Smooth muscle cell (in vitro differentiated cells): ENCODE results near the gene UBTD1. TPM values are rescaled to one million over a fixed set of nuclear protein-coding genes. Genes with fewer than 3 reads are reported as not detected.

Source experiments
- DNase-seq: peaks from one replicate; lab custom pipeline; 2025; ENCODE audit not compliant: unreplicated experiment; lab: John Stamatoyannopoulos, UW
- H2AFZ ChIP-seq: fragments of 200-600 bp; sonication (generic); 2 replicates; pipeline ENCODE4 v1.6.0; 2016; ENCODE audit warnings: antibody characterized with exemption, low read depth, mild to moderate bottlenecking
- H3F3A ChIP-seq: fragments of 200-600 bp; sonication (generic); 2 replicates; pipeline ENCODE4 v1.6.0; 2017; ENCODE audit warnings: antibody characterized with exemption, low read depth
- H3K27ac ChIP-seq: fragments of 200-600 bp; sonication (generic); 2 replicates; pipeline ENCODE4 v1.5.1; 2016; ENCODE audit warnings: low read depth, mild to moderate bottlenecking
- H3K27me3 ChIP-seq: fragments of 200-600 bp; sonication (generic); 2 replicates; pipeline ENCODE4 v1.6.1; 2016; ENCODE audit warnings: low read depth, mild to moderate bottlenecking
- H3K36me3 ChIP-seq: fragments of 200-600 bp; sonication (generic); 2 replicates; pipeline ENCODE4 v1.5.1; 2016; ENCODE audit warnings: low read depth
- H3K4me1 ChIP-seq: fragments of 200-600 bp; sonication (generic); 2 replicates; pipeline ENCODE4 v1.5.1; 2016; ENCODE audit warnings: low read depth
- H3K4me2 ChIP-seq: fragments of 200-600 bp; sonication (generic); 2 replicates; pipeline ENCODE4 v1.6.0; 2016; ENCODE audit warnings: mild to moderate bottlenecking
- H3K4me3 ChIP-seq: fragments of 200-600 bp; sonication (generic); 2 replicates; pipeline ENCODE4 v1.5.1; 2016; ENCODE audit warnings: mild to moderate bottlenecking
- H3K79me2 ChIP-seq: fragments of 200-600 bp; sonication (generic); 2 replicates; pipeline ENCODE4 v1.6.0; 2016; ENCODE audit warnings: low read depth, mild to moderate bottlenecking
- H3K9ac ChIP-seq: fragments of 200-600 bp; sonication (generic); 2 replicates; pipeline ENCODE4 v1.6.0; 2016; ENCODE audit warnings: low read depth
- H3K9me3 ChIP-seq: fragments of 200-600 bp; sonication (generic); replicated peaks from 2 replicates; pipeline ENCODE4 v1.5.1; 2016; ENCODE audit warnings: low read depth
- H4K20me1 ChIP-seq: fragments of 200-600 bp; sonication (generic); 2 replicates; pipeline ENCODE4 v1.6.0; 2016; ENCODE audit warnings: low read depth
- CTCF ChIP-seq: fragments of 200-600 bp; sonication (generic); IDR thresholded peaks from 2 replicates; pipeline ENCODE4 v1.5.1; 2017; ENCODE audit warnings: borderline replicate concordance, mild to moderate bottlenecking, antibody characterized with exemption; ENCODE audit not compliant: insufficient read depth, poor library complexity, severe bottlenecking
- WGBS: methylation state at CpG from one replicate; pipeline ENCODE4 v1.1.7; 2016; ENCODE audit warnings: low lambda C conversion rate; 5-methylcytosine and 5-hydroxymethylcytosine counted together
- polyA plus RNA-seq: library from polyadenylated mRNA; unstranded; fragments of >200 nt; fragmentation: Nextera tagmentation; extraction: Ambion mirVana; gene quantifications from 2 replicates; pipeline ENCODE4 v1.2.1, GENCODE V29; 2016
- total RNA-seq: library from RNA; depleted of rRNA; stranded (reverse); fragments of >200 nt; gene quantifications from 2 replicates; pipeline ENCODE4 v1.2.3, GENCODE V29; 2014

Gene UBTD1
- total and polyA plus RNA-seq, 2 experiments from 2014 or later = 26.5 to 59.9 TPM

- peaks cover 100% of the 10 kb centered on the region for H4K20me1 ChIP-seq
These were observed 15.6 kb downstream of the UBTD1 start for GRCh38 chr10:97514344-97514743.

GRCh38 chr10:97515271-97515978 is 16.7 kb downstream of the UBTD1 start:
- H3K27me3 ChIP-seq = no peaks in the 10 kb centered on the region
- no peak overlapping the region for H3K27ac ChIP-seq
- H3K4me1 ChIP-seq = peaks cover 15% of the 10 kb centered on the region
- TF ChIP-seq CTCF = no peak
- no peak overlapping the region for H3K9ac ChIP-seq
- H3K36me3 ChIP-seq = no peaks in the 10 kb centered on the region
- no peak overlapping the region for H3K4me3 ChIP-seq
- no peak overlapping the region for H2AFZ ChIP-seq
- H3K4me2 ChIP-seq = no peak overlapping the region
- WGBS = 63% methylated on average over 10 of the region's 10 CpGs
- H3K79me2 ChIP-seq = peaks cover 92% of the 10 kb centered on the region
- peaks cover 100% of the 10 kb centered on the region for H4K20me1 ChIP-seq
- no peaks in the 10 kb centered on the region for H3K9me3 ChIP-seq
- no peak for DNase-seq
- peaks cover 7% of the 10 kb centered on the region for H3F3A ChIP-seq

More at GRCh38 chr10:97514344-97514743, 15.6 kb downstream of the UBTD1 start:
- peaks cover 91% of the 10 kb centered on the region for H3K79me2 ChIP-seq
- no peak overlapping the region for H3K4me3 ChIP-seq
- no peaks in the 10 kb centered on the region for H3K27me3 ChIP-seq
- DNase-seq = no peak
- H3K27ac ChIP-seq = no peak overlapping the region
- TF ChIP-seq CTCF = no peak
- H3K9ac ChIP-seq = no peak overlapping the region
- H2AFZ ChIP-seq = no peak overlapping the region
- no peak overlapping the region for H3K4me2 ChIP-seq
- H3K4me1 ChIP-seq = peaks cover 14% of the 10 kb centered on the region
- no peaks in the 10 kb centered on the region for H3K36me3 ChIP-seq
- WGBS = 74% methylated on average over 10 of the region's 10 CpGs
- peaks cover 7% of the 10 kb centered on the region for H3F3A ChIP-seq
- H3K9me3 ChIP-seq = no peaks in the 10 kb centered on the region

GRCh38 chr10:97517096-97517750 is 18.5 kb downstream of the UBTD1 start:
- H3K9ac ChIP-seq = no peak overlapping the region
- no peak overlapping the region for H3K27ac ChIP-seq
- WGBS = 94% methylated on average over 15 of the region's 15 CpGs
- H3K4me3 ChIP-seq = no peak overlapping the region
- peaks cover 7% of the 10 kb centered on the region for H3F3A ChIP-seq
- no peak for DNase-seq
- H2AFZ ChIP-seq = no peak overlapping the region
- no peaks in the 10 kb centered on the region for H3K36me3 ChIP-seq
- peaks cover 90% of the 10 kb centered on the region for H3K79me2 ChIP-seq
- peaks cover 15% of the 10 kb centered on the region for H3K4me1 ChIP-seq
- H4K20me1 ChIP-seq = peaks cover 100% of the 10 kb centered on the region
- H3K27me3 ChIP-seq = no peaks in the 10 kb centered on the region
- H3K4me2 ChIP-seq = no peak overlapping the region
- no peaks in the 10 kb centered on the region for H3K9me3 ChIP-seq
- TF ChIP-seq CTCF = no peak
